ENCODE measurements around the gene TTBK2.

DNA sequence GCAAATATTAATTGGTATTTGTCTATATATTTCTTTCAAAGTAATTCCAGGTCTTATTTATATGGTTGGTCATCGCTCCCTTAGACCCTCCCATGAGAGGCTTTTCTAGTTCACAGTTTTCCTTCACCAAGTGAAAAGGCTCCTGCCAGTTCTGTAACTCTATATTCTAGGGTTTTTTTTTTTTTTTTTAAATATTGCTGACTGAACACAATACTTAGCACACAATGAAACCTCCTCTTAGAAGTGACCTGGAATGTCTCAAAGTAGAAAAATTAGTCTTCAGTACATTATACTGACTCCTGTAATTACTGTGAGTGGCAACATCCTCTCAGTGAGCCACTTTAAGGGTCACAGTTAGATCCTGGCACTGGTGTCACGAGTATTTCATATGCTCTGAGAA is 135.0 kb downstream of the TTBK2 start:
- TF ChIP-seq, protein P1, sequence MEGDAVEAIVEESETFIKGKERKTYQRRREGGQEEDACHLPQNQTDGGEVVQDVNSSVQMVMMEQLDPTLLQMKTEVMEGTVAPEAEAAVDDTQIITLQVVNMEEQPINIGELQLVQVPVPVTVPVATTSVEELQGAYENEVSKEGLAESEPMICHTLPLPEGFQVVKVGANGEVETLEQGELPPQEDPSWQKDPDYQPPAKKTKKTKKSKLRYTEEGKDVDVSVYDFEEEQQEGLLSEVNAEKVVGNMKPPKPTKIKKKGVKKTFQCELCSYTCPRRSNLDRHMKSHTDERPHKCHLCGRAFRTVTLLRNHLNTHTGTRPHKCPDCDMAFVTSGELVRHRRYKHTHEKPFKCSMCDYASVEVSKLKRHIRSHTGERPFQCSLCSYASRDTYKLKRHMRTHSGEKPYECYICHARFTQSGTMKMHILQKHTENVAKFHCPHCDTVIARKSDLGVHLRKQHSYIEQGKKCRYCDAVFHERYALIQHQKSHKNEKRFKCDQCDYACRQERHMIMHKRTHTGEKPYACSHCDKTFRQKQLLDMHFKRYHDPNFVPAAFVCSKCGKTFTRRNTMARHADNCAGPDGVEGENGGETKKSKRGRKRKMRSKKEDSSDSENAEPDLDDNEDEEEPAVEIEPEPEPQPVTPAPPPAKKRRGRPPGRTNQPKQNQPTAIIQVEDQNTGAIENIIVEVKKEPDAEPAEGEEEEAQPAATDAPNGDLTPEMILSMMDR (IDR thresholded peaks at IDR 0.05), result no peak
- TF ChIP-seq EZH2 (IDR thresholded peaks at IDR 0.05), result no peak

All from neural progenitor cell (in vitro differentiated cells).